PC-3 (cell line): Measurements from ENCODE around the gene MORC3.

Experiments
- EZH2phosphoT487 ChIP-seq: fragments of 300-600 bp; sonication (generic); IDR thresholded peaks from 2 replicates; pipeline ENCODE4 v1.6.1; 2018; ENCODE audit warnings: mild to moderate bottlenecking, antibody characterized with exemption, low read length, borderline replicate concordance
- TF ChIP-seq, protein P1 (sequence below): fragments of 300-600 bp; sonication (generic); conservative IDR thresholded peaks from 2 replicates; pipeline ENCODE4 v1.5.1; 2017; ENCODE audit warnings: antibody characterized with exemption, low read depth, mild to moderate bottlenecking, low read length

DNA sequence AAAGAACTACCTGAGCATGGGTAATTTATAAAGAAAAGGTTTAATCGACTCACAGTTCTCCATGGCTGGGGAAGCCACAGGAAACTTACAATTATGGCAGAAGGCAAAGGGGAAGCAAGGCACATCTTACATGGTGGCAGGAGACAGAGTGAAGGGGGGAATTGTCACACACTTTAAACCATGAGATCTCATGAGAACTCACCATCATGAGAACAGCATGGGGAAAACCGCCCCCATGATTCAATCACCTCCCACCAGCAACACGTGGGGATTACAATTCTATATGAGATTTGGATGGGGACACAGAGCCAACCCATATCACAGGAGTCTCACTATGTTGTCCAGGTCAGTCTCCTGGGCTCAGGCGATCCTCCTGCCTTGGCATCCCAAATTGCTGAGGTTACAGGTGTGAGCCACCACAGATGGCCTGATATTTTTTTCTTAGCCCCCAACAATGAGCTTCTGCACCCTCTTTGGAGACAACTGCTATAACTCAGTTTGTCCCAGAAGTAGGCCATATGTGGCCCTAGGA lies 22.5 kb upstream of the MORC3 start:
- TF ChIP-seq, protein P1, sequence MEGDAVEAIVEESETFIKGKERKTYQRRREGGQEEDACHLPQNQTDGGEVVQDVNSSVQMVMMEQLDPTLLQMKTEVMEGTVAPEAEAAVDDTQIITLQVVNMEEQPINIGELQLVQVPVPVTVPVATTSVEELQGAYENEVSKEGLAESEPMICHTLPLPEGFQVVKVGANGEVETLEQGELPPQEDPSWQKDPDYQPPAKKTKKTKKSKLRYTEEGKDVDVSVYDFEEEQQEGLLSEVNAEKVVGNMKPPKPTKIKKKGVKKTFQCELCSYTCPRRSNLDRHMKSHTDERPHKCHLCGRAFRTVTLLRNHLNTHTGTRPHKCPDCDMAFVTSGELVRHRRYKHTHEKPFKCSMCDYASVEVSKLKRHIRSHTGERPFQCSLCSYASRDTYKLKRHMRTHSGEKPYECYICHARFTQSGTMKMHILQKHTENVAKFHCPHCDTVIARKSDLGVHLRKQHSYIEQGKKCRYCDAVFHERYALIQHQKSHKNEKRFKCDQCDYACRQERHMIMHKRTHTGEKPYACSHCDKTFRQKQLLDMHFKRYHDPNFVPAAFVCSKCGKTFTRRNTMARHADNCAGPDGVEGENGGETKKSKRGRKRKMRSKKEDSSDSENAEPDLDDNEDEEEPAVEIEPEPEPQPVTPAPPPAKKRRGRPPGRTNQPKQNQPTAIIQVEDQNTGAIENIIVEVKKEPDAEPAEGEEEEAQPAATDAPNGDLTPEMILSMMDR = no peak
- TF ChIP-seq EZH2phosphoT487 = no peak
